ENCODE results near the gene S100A12.
"Not testable (repeated sequence)": the region's sequence is repeated elsewhere in the genome, so short reads cannot be mapped to it uniquely, and the experiment has no call there.

Gene S100A12

DNA sequence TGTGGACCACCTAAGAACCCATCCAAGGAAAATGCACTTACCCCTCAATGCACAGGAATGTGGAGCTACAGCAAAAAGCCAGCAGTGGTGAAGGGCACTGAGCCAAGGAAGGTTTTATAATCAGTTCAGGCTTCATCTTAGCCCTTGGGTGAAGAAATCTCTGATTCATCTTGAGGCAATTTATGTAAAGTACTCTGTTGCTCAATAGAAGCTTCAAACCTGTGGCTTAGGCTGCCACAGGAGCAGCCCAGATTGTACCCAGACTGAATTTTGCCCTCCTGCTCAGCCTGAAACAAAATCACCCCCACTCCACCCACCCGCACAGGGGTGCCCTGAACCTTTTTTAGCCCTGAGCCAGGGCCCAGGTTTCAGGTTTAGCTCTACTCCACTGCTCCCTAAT lies at the start of gene S100A12:
Gene S100A12, minus strand, starts transcription at position 111 of the 400 bp plus-strand sequence. CDS start 1,029 bp downstream, outside the sequence.
- no peak for DNase-seq (ENCODE audit: low read depth in 1 of 2, low spot score in 1 of 2)

DNA sequence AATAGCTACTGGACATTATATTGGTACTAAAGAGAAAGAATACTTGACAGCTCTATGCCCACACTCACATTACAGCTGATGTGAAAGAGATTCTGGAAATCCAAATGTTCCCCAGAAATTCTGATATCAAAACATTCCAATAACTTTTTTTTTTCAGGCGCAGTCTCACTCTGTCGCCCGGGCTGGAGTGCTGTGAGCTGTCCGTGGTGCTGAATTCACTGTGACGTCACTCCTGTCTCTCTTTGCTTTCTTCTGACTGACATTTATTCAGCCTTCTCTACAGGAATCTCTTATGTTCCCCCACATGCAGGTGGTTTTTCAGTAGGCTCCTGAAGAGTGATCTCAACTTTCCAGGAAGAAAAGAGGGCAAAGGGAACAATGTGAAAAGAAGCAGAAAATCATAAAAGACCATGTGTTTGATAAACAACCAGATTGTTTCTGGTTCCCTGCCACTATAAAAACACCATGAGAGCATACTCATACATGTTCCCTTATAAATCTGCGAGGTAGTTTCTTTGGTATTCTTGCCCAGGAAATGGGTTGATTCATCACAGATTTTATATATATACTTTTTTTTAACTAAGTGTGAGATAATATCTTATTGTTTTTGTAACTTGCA lies 47.1 kb upstream of the S100A12 start:
- peak; percentile 11 to 50 for DNase-seq (ENCODE audit: low read depth in 1 of 2, low spot score in 1 of 2)

DNA sequence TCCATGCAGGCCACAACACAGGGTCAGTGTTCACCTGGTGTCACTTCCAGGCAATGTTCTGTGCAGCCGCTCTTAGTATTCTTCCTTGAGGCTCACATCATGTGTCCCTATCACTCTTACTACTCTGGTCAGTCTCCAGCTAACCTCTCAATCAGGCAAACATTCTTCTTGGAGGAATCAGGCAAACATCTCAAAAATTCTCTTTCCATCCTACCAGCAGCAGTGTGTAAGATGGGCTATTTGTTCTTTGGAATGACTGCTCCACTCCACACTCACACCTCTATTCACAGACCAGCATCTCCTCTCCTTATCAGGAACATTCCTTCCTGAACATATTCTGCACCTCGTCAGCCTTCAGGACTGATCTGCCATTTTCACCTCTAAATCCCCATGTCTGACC lies 44.9 kb upstream of the S100A12 start:
- no peak for DNase-seq (ENCODE audit: low read depth in 1 of 2, low spot score in 1 of 2)

DNA sequence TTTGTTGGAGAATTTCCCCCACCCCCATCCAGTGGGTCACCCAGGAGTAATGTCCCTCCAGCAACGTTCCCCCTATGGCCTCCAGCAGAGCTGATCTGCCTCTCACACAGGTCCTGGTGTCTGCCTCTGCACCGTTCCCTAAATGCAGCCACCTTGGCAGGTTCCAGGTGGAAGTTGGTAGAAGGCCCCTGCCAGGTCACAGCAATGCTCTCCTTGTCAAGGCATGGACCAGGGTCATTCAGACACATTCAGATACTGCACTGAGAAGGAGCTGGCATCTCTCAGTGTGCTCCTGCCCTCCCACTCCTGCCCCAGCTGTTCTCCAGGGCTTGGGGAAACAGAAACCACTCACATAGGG lies 44.0 kb upstream of the S100A12 start:
- not testable (repeated sequence) for DNase-seq (ENCODE audit: low read depth in 1 of 2, low spot score in 1 of 2)

DNA sequence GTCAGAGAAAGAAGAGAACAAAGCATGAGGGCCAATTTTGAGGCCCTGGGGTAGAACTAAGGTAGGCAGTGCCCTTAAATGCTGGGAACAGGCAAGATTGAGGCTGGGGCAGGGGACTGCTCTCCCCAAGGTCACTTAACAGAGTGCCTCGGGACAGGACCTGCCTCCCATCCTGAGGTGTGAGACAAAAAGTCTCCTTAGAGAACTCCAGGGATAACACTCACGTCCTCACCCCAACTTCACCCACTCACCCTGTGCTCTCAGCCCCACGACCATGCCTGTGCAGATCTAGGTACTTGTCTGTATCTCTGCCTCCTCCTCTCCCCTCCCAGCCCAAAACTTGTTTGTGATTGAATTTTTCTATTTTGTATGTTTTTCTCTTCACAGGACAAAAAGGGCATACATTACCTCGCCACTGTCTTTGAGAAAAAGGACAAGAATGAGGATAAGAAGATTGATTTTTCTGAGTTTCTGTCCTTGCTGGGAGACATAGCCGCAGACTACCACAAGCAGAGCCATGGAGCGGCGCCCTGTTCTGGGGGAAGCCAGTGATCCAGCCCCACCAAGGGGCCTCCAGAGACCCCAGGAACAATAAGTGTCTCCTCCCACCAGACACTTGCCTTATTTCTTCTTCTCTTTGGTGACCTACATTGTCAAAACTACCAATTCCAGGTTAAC lies 43.5 kb upstream of the S100A12 start:
- not testable (repeated sequence) for DNase-seq (ENCODE audit: low read depth in 1 of 2, low spot score in 1 of 2)

DNA sequence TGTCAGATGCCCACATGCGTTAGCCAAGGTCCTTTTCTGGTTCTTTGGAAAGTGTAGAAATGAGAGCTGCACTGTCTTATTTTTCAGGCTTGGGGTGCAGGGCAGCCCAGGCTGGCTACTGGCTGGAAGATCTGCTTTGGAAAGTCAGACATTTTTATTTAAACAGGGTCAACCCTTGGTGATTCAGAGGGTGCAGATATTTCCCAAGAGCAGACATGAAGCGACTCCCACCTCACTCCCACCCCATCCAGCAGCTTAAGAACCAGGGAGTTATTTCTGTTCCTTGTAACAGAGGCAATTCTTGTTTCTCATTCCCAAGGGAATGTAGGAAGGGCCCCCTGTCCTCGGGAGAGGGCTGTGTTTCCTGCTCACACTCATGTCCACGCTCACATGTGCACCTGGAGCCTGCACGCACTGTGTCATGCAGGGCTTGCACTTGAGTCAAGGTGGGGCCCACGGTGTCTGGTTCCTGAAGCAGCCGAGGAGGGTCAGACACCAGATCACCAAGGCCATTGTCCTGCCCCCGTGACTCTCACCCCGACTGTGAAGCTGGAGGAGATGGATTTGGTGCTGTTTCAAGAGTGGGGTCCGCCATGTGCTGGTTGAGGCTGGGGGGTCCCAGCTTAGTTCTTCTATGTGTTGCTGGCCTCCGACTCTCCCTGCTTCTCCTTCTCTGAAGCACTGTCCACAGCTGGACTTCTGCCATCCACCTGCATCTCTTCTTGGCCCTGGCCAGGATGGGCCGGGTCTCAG lies 41.9 kb upstream of the S100A12 start:
- no peak for DNase-seq (ENCODE audit: low read depth in 1 of 2, low spot score in 1 of 2)

DNA sequence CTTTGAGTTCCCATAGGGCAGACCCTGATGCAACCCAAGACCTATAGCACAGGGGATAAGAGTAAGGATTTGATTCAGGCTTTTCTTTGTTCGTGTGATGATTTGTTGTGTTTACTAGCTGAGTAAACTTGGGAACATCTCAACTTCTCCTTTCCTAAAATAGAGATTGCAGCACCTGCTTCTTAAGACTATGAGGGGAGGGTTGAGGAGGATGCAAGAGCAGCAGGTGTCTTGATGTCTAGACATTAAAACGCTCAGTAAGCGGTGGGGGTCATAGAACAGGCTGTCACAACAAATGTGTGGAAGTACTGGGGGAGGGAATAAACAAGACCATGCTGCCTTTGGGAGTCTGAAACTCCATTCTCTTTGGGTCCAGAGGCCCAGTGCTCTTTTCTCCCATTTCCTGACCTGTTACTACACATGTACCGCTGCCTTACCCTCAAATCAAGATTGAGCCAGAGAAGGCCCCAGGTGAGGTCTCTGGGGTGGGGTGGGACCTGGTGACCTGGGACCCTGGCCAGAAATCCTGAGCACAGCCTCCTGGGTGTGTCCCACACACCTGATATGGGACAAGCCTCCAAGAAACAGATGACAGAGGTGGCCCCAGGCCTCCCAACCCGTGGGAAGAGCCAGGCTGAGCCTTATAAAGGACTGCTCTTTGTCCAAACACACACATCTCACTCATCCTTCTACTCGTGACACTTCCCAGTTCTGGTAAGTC lies 40.6 kb upstream of the S100A12 start, which contains the start of gene S100A7A:
Gene S100A7A, plus strand, starts transcription at position 671 of the 721 bp plus-strand sequence. CDS start 1,563 bp downstream, outside the sequence.
- no peak for DNase-seq (ENCODE audit: low read depth in 1 of 2, low spot score in 1 of 2)

DNA sequence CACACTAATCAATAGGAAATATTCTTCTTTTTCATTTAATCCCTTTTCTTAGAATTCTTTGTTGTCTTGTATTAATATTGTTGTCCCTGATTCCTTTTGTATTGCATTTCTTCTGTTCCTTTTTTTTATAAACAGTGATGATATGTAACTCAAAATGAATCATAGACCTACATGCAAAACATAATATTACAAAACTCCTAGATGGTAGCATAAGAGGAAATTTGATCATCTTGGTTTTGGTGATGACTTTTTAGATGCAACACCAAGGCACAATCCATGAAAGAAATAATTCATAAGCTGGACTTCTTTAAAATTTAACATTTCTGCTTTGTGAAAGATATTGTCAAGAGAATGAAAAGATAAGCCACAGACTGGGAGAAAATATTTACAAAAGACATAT lies 38.5 kb upstream of the S100A12 start:
- DNase-seq (ENCODE audit: low read depth in 1 of 2, low spot score in 1 of 2), result not testable (repeated sequence)

DNA sequence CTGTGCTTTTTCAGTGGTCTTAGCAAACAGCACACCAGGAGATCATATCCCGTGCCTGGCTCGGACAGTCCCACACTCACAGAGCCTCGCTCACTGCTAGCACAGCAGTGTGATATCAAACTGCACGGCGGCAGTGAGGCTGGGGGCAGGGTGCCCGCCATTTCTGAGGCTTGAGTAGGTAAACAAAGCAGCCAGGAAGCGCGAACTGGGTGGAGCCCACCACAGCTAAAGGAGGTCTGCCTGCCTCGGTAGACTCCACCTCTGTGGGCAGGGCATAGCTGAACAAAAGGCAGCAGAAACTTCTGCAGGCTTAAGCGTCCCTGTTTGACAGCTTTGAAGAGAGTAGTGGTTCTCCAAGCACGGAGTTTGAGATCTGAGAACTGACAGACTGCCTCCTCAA lies 31.9 kb upstream of the S100A12 start:
- not testable (repeated sequence) for DNase-seq (ENCODE audit: low read depth in 1 of 2, low spot score in 1 of 2)

DNA sequence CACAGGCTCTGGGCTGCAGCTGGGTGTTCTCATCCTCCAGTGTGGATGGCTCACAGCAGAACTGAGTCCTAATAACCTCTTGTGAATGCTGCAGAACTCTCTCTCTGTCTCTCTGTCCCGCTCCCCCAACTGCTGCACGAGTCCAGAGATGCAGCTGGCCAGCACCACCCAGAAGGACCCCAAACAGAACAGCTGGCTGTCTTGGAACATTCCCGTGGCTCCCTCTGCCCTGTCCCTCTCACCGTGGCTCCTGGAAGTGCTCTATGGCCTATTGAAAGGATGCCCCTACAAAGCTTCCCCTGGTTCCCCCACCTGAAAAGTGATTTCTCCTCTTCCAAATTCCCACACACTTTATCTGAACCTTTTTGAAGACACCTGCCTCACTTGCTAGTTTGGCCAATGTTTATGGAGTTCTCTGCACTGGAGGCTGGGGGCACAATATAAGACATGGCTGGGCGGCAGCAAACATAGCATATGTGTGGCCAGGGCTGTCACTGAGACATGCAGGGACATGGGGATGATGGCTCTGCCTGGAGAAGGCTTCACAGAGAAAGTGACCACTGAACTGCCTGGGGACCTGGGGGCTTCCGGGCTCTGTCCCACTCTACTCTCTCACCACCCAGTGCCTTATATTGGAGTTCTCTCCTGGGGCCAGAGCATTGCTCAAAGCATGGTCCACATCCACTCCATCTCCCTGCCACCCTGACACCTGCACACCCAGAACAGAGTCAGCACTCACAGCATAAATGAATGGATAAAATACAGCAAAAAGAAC lies 30.6 kb upstream of the S100A12 start:
- not testable (repeated sequence) for DNase-seq (ENCODE audit: low read depth in 1 of 2, low spot score in 1 of 2)

DNA sequence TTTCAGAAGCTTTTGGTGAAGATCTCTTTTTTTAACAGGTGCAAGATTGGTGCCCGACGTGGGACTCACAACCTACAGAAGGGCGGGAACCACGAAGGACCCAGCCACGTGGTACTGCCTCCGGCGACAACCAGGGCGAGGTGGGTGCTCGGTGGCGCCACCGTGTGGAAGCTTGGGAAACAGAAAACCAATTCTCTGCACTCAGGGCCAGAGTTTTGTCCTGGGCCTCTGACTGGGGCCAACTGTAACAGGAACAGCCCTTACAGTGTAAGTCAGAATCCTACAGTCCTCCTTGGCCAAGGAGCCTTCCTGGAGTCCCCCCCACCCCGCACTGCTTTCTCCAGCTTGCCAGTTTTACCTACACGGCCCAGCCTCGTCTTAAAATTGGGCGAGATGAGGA lies 29.3 kb upstream of the S100A12 start:
- DNase-seq (ENCODE audit: low read depth in 1 of 2, low spot score in 1 of 2), result peak; percentile 20 to 21

DNA sequence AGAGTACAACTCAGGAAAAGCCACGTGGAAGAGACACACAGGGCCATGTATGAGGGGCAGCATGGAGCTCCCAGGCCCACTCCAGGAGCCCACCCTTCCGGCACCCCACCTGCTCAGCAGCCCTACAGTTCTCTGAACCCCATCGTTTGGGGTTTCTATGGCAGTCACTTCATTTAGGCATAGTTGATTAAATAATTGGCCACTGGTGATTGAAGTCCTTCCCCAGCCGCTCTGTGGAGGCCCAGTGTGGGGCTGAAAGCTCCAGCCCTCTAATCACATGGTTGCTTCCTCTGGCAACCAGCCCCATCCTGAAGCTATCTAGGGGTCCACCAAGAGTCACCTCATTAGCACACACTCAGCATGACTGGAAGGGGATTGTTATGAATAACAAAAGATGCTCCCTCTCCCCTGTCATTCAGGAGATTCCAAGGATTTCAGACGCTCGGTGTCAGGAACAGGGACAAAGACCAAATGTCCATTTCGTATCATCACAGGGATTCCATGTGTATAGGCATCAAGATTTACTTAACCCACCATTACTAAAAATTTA lies 28.7 kb upstream of the S100A12 start:
- DNase-seq (ENCODE audit: low read depth in 1 of 2, low spot score in 1 of 2), result no peak

DNA sequence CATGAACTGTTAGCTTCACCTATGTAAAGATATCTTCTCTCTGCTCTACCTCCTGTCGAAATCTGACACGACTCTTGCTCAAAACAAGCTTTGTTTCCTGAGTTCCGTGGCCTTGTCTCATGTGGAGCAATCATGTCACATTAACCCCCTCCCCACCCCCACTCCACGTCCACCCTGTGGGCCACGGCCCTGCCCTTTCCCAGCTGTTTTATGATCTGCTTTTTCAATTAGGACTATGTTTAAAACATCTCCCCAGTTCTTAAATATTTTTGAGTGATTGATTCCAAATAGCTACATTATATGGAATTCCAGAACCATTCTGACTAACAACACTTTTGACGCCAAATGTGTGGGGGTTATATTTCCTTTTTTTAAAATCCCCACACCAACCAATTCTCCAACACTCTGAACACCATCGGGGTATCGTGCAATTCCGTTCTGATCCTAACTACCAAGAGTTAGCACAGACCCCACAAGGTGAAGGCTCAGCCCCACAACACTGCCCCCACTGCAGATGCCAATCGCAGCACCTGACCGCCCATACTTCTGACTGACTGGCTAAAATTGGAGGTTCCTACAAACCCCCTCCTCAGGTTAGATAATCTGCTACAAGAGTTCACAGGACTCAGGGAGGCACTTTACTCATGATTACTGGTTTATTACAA lies 28.1 kb upstream of the S100A12 start:
- no peak for DNase-seq (ENCODE audit: low read depth in 1 of 2, low spot score in 1 of 2)

DNA sequence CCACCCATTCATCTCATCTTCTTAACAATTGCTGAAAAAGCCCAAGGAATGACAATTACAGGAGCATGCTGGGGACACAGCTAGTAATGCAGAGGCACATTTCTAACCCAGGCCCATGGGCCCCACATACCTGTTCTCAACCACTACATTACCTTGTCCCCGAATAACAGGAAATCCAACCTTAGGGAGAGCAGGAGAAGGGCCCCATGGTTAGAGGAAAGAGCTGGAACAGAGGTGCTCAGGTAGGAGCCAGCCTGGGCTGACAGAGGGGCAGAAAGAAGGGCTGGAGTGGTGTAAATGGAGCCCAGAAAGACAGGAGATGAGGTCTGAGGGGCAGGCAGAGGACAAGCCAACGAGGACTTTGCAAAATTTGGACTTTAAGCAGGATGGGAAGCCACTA lies 26.8 kb upstream of the S100A12 start:
- no peak for DNase-seq (ENCODE audit: low read depth in 1 of 2, low spot score in 1 of 2)

DNA sequence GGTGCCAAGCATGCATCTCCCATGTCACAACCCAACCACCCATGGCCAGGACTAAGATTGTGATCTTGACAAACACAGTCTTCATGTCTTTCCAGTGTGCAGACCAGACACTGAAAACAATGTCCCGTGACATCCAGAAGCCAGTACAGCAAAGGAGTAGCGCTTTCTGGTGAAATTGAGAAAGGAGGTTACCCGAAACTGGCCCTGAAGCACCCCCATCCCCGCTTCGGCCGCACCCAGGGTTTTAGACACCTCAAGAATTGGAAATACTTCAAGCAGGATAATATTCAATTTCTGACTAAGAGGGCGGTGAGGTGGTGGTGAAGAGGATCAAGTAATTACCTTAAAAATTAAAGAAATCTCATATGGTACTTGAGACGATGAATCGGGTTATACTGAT lies 26.0 kb upstream of the S100A12 start:
- DNase-seq (ENCODE audit: low read depth in 1 of 2, low spot score in 1 of 2), result no peak

DNA sequence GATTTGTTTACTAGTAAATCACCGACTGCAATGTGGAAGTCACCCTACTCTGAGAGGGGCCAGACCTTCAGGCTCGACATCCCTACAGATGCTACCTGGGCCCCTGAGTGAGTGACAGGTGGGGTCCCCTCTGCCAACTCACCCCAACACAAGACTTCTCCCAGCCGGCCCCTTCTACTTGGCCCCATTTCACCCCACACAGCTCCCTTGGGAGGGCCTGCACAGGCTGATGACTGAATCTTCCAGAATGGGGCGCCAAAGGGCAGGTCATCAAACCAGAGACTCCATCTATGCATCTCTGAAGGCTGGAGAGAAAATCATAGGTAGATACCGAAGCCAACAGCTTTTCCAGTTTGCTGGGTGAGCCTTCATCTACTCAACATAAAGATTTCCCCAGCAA lies 24.8 kb upstream of the S100A12 start:
- DNase-seq (ENCODE audit: low read depth in 1 of 2, low spot score in 1 of 2), result no peak

DNA sequence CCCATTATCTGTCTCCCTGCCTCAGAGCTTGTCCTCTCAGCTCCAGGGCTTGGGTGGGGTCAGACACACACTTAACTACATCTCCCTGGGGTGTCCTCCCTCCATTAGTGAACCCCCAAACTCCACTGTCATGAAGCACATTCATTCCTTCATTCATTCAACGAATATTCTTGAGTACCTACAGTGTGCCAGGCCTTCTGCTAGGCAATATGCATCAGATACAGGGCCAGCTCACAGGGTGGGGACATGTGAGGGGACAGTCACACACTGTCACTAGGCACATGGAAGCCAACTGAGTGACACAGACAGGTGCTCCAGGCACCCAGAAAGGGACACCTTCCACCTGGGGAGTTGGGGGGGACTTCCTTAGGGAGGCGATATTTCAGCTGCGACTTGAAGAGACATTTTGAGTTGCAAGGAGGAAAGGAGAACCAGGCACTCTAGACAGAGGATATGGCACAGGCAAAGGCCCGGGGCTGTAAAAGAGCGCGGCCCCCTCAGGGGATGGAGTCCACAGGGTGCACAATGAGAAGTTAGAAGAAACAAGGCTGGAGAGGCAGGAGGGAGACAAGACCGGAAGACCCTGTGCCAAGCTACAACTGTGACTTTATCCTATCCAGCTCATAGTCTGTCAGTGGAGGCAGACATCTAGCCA lies 24.1 kb upstream of the S100A12 start:
- no peak for DNase-seq (ENCODE audit: low read depth in 1 of 2, low spot score in 1 of 2)

DNA sequence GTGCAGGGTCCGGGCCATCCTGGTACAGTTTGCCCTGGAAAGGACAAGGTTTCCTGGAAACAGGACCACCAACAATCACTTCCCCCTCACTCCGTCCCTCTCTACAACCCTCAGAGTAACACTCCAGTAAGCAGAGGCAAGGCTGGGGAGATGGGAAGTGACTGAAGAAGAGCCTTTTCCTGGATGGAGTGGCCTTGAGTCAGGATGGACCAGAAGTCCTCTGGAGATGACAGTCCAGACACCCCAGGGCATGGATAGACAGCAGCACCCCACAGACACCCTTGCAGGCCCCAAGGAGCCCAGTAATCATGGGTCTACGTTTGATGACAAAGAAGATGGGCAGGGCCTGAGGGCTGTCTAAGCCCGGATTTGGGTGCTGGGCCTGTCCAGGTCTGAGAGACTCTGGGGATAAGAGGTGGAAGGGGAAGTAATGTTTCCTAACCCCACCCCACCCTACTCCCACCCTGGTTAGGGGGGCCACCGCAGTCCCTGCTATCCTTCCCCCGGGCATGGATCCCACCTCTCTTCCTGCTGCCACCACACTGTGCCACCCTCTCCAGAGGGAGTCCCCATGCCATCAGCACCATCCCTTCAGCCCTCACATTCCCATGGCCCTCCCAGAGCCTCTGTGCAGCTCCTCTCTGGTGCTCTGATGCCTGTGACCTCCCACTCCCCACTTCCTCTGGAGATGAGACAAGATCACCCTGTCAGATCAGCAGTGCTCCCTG lies 22.7 kb upstream of the S100A12 start:
- no peak for DNase-seq (ENCODE audit: low read depth in 1 of 2, low spot score in 1 of 2)

Measured in activated T-helper 1 cell treated with anti-CD3 and anti-CD28 coated beads, Interleukin-2, amount 50 U/mL, for 16 hours (primary cell).